K562 (cell line): Measurements from ENCODE around the gene INPPL1. TPM values are rescaled to one million over a fixed set of nuclear protein-coding genes. Genes with fewer than 3 reads are reported as not detected.

Experiments
- ATAC-seq: fragments of 200-7000 bp; cut with Tn5 transposase; 3 replicates; pipeline ENCODE4 v1.9.1; 2020; ENCODE audit warnings: moderate library complexity
- BruUV-seq: library from RNA; stranded (reverse); fragments of 400-500 nt; replicated peaks from 2 replicates; lab custom pipeline; 2021; lab: Mats Ljungman, UMichigan
- CTCF ChIA-PET: fragments of 300-600 bp; formaldehyde crosslinking; extraction: SDS; loops from one replicate; lab custom pipeline; 2021; ENCODE audit warnings: low intra/inter-chr PET ratio; lab: Yijun Ruan, JAX
- POLR2A ChIA-PET: fragments of 300-600, 350-650 bp; sonication (Branson Sonifier 250); formaldehyde crosslinking; extraction: SDS; loops from one replicate; lab custom pipeline; 2021; ENCODE audit warnings: antibody characterized with exemption, inconsistent platforms; lab: Yijun Ruan, JAX
- DNase-seq, 4 experiments: peaks; one replicate each; pipeline versions ENCODE4 v3.0.0 to v3.0.0-alpha.2; 2011 to 2018; ENCODE audit warnings: low spot score in 3 of 4, mixed read lengths in 3 of 4; ENCODE audit errors: extremely low read depth in 1 of 4
- FAIRE-seq: peaks from 2 replicates; lab custom pipeline; 2011; peaks lifted over from hg19 to GRCh38; lab: Jason Lieb, UNC
- H2AFZ ChIP-seq: 2 replicates; pipeline ENCODE4 v1.6.0; 2011; ENCODE audit warnings: low read depth, low read length, control low read depth, inconsistent platforms
- H3K27ac ChIP-seq: fragments of 200-600 bp; 3 replicates; pipeline ENCODE4 v1.8.0; 2011; ENCODE audit warnings: low read depth, mild to moderate bottlenecking, control low read depth, inconsistent platforms, low read length, moderate library complexity, mixed read lengths; ENCODE audit errors: extremely low read depth
- H3K27me3 ChIP-seq, 2 experiments: fragments of 300-600 bp in 1 of 2; 2 replicates in 1 of 2; 3 replicates in 1 of 2; pipeline versions ENCODE4 v1.6.0 to v1.8.0; 2011; ENCODE audit warnings: inconsistent platforms in 2 of 2, low read length in 2 of 2, mild to moderate bottlenecking in 1 of 2, mixed read lengths in 1 of 2, moderate library complexity in 1 of 2; ENCODE audit not compliant: control insufficient read depth in 2 of 2, insufficient read depth in 2 of 2
- H3K36me3 ChIP-seq: fragments of 300-600 bp; 3 replicates; pipeline ENCODE4 v1.8.0; 2011; ENCODE audit warnings: mild to moderate bottlenecking, low read length, inconsistent platforms; ENCODE audit not compliant: control insufficient read depth, insufficient read depth
- H3K4me1 ChIP-seq, 2 experiments: fragments of 200-600 bp in 1 of 2; replicated peaks in 1 of 2; 2 replicates in 1 of 2; 3 replicates in 1 of 2; pipeline versions ENCODE4 v1.5.1 to v1.8.0; 2011; ENCODE audit warnings: inconsistent platforms in 2 of 2, low read length in 2 of 2, mild to moderate bottlenecking in 1 of 2, mixed read lengths in 1 of 2, moderate library complexity in 1 of 2; ENCODE audit not compliant: control insufficient read depth in 2 of 2, insufficient read depth in 2 of 2
- H3K4me2 ChIP-seq: 2 replicates; pipeline ENCODE4 v1.6.1; 2011; ENCODE audit warnings: low read length, control low read depth, inconsistent platforms, mixed read lengths; ENCODE audit not compliant: insufficient read depth
- H3K4me3 ChIP-seq: fragments of 200-600 bp; sonication (generic), shearing (Covaris generic); 2 replicates; pipeline ENCODE4 v1.5.1; 2016; ENCODE audit warnings: control low read depth, inconsistent platforms
- H3K79me2 ChIP-seq: fragments of 200-600 bp; 3 replicates; pipeline ENCODE4 v1.8.0; 2011; ENCODE audit warnings: low read length, inconsistent platforms; ENCODE audit not compliant: control insufficient read depth, insufficient read depth
- H3K9ac ChIP-seq, 2 experiments: 2 replicates each; pipeline versions ENCODE4 v1.6.0 to v1.6.1; 2011; ENCODE audit warnings: low read depth in 2 of 2, low read length in 2 of 2, control low read depth in 1 of 2, inconsistent platforms in 1 of 2, mild to moderate bottlenecking in 1 of 2, mixed read lengths in 1 of 2; ENCODE audit not compliant: insufficient read depth in 1 of 2
- H3K9me1 ChIP-seq: one replicate; pipeline ENCODE4 v1.6.0; 2011; ENCODE audit warnings: inconsistent platforms, mild to moderate bottlenecking, low read length, moderate library complexity; ENCODE audit not compliant: control insufficient read depth, insufficient read depth
- H3K9me3 ChIP-seq: replicated peaks from 2 replicates; pipeline ENCODE4 v1.5.1; 2011; ENCODE audit warnings: low read depth, low read length, inconsistent platforms; ENCODE audit not compliant: control insufficient read depth, insufficient read depth
- H4K20me1 ChIP-seq: replicated peaks from 2 replicates; pipeline ENCODE4 v1.6.1; 2011; ENCODE audit warnings: low read length, inconsistent platforms, mixed read lengths; ENCODE audit not compliant: control insufficient read depth, insufficient read depth
- ATF3 ChIP-seq, 2 experiments: fragments of 450-650 bp in 1 of 2; sonication (generic) in 1 of 2; formaldehyde crosslinking in 1 of 2; IDR thresholded peaks in 1 of 2; conservative IDR thresholded peaks in 1 of 2; 2 replicates each; pipeline versions ENCODE4 v1.6.1 to v1.8.1; 2016 to 2023; ENCODE audit warnings: mild to moderate bottlenecking in 2 of 2, moderate library complexity in 2 of 2, inconsistent platforms in 1 of 2, missing genetic modification reagents in 1 of 2
- CEBPG ChIP-seq, 3 experiments: fragments of 200-800 bp in 1 of 3; sonication (Bioruptor generic) in 1 of 3; sonication (generic) in 1 of 3; formaldehyde crosslinking in 1 of 3; IDR thresholded peaks in 2 of 3; conservative IDR thresholded peaks in 1 of 3; 2 replicates each; pipeline versions ENCODE4 v1.6.1 to v1.8.0; 2016 to 2022; ENCODE audit warnings: missing compliant biosample characterization in 2 of 3, missing genetic modification characterization in 2 of 3, mild to moderate bottlenecking in 1 of 3, missing genetic modification reagents in 1 of 3
- CHD4 ChIP-seq: fragments of 200-600 bp; sonication (generic); IDR thresholded peaks from 3 replicates; pipeline ENCODE4 v1.6.1; 2012; ENCODE audit warnings: low read depth, mild to moderate bottlenecking, mixed read lengths, low read length, inconsistent platforms; ENCODE audit not compliant: insufficient read depth, insufficient replicate concordance, poor library complexity, severe bottlenecking
- CREBBP ChIP-seq: IDR thresholded peaks from one replicate; pipeline ENCODE4 v1.6.1; 2012; ENCODE audit warnings: low read depth, mild to moderate bottlenecking, control low read depth, inconsistent platforms, low read length
- HLTF ChIP-seq: fragments of 450-650 bp; IDR thresholded peaks from 2 replicates; pipeline ENCODE4 v1.6.1; 2016
- HMGN3 ChIP-seq: IDR thresholded peaks from 2 replicates; pipeline ENCODE4 v1.6.1; 2011; ENCODE audit warnings: borderline replicate concordance, low read depth, mild to moderate bottlenecking, mixed read lengths, low read length; ENCODE audit not compliant: insufficient read length; ENCODE audit errors: extremely low read depth
- MXI1 ChIP-seq: IDR thresholded peaks from 2 replicates; pipeline ENCODE4 v1.6.1; 2011; ENCODE audit warnings: low read depth, mild to moderate bottlenecking, improper control_type of control experiment, low read length
- NCOR1 ChIP-seq: fragments of 450-650 bp; IDR thresholded peaks from 2 replicates; pipeline ENCODE4 v1.6.1; 2016; ENCODE audit warnings: mild to moderate bottlenecking, moderate library complexity
- RBM14 ChIP-seq: fragments of 200-400 bp; formaldehyde crosslinking; IDR thresholded peaks from 2 replicates; pipeline ENCODE4 v1.6.1; 2018; ENCODE audit warnings: low read depth, mild to moderate bottlenecking, low read length, moderate library complexity, borderline replicate concordance; ENCODE audit not compliant: insufficient read depth
- THRAP3 ChIP-seq: fragments of 450-650 bp; IDR thresholded peaks from 2 replicates; pipeline ENCODE4 v1.6.1; 2016; ENCODE audit warnings: mild to moderate bottlenecking, inconsistent platforms, borderline replicate concordance
- ZFP30 ChIP-seq: fragments of 250-450 bp; sonication (Bioruptor Pico); IDR thresholded peaks from 2 replicates; pipeline ENCODE4 v1.8.0; 2022; ENCODE audit warnings: moderate library complexity, mild to moderate bottlenecking, inconsistent platforms, borderline replicate concordance
- ZNF121 ChIP-seq: sonication (generic); formaldehyde crosslinking; conservative IDR thresholded peaks from 2 replicates; pipeline ENCODE4 v1.8.0; 2022; ENCODE audit warnings: missing genetic modification reagents
- ZNF217 ChIP-seq: sonication (generic); formaldehyde crosslinking; IDR thresholded peaks from 2 replicates; pipeline ENCODE4 v1.8.0; 2022; ENCODE audit warnings: mild to moderate bottlenecking, missing genetic modification reagents
- ZNF395 ChIP-seq: fragments of 200-800 bp; sonication (Bioruptor generic); IDR thresholded peaks from 2 replicates; pipeline ENCODE4 v1.6.1; 2017; ENCODE audit warnings: missing genetic modification characterization, missing compliant biosample characterization
- ZNF511 ChIP-seq: sonication (generic); formaldehyde crosslinking; IDR thresholded peaks from 2 replicates; pipeline ENCODE4 v1.8.0; 2022; ENCODE audit warnings: mild to moderate bottlenecking, missing genetic modification reagents
- WGBS: fragments of 100-300 bp; shearing (Covaris generic); methylation state at CpG from one replicate; pipeline ENCODE4 v1.1.6; 2016; ENCODE audit warnings: low coverage, mixed read lengths; ENCODE audit not compliant: insufficient coverage; ENCODE audit errors: missing lambda C conversion rate; 5-methylcytosine and 5-hydroxymethylcytosine counted together
- in situ Hi-C: fragments of 300-500 bp; cut with MboI; formaldehyde crosslinking; loops from 4 replicates; pipeline ENCODE4 v1.15.0; 2018; ENCODE audit warnings: inconsistent platforms, mixed read lengths
- intact Hi-C: fragments of 100-400 bp; cut with micrococcal nuclease; formaldehyde crosslinking; loops from 2 replicates; pipeline ENCODE4 v1.14.2; 2022
- polyA plus RNA-seq, 8 experiments: library from polyadenylated mRNA; depleted of rRNA in 4 of 8; stranded (reverse) in 5 of 8; unstranded in 3 of 8; fragments of >200 nt; fragmentation: Nextera tagmentation in 2 of 8; fragmentation: Illumina TruSeq in 1 of 8; extraction: Ambion mirVana in 2 of 8; extraction: Trizol in 1 of 8; gene quantifications; 2 replicates each; pipeline versions ENCODE4 v1.2.1 to v1.2.3, GENCODE V29; 2011 to 2014; ENCODE audit warnings: inconsistent platforms in 1 of 8, missing spikeins in 1 of 8
- total RNA-seq, 7 experiments: library from RNA; depleted of rRNA in 6 of 7; stranded (reverse); fragments of >200 nt in 6 of 7; fragmentation: Illumina TruSeq in 2 of 7; extraction: Trizol in 2 of 7; gene quantifications; 2 replicates each; pipeline versions ENCODE4 v1.2.1 to v1.2.3, GENCODE V29; 2011 to 2021; ENCODE audit warnings: low replicate concordance in 1 of 7

INPPL1 gene
- total and polyA plus RNA-seq, 9 of the 15 experiments (the other 6 are each of a cell fraction or from before 2014, with no cell fraction given), result 0.55 to 137 (median 61.6) TPM

- no peak overlapping the region for H3K4me2 ChIP-seq
- no peaks in the 10 kb centered on the region for H3K9me3 ChIP-seq
- H4K20me1 ChIP-seq, result no peaks in the 10 kb centered on the region
- H3K4me1 ChIP-seq, result peaks cover 0 to 25% of the 10 kb centered on the region in 2 experiments; a peak in 2 of 5 replicates
- ATAC-seq (no peak), FAIRE-seq (no peak), DNase-seq (no peak)
- POLR2A ChIA-PET, result interaction anchor here (2.8 kb wide), 1 partner anchor 12 kb away, joined by 9 read pairs; no protein-coding TSS in a partner anchor
- no peaks in the 10 kb centered on the region for H3K9me1 ChIP-seq
- TF ChIP-seq RBM14, result no peak
- TF ChIP-seq ZNF217, result no peak
- no peak for TF ChIP-seq THRAP3
- TF ChIP-seq CEBPG (CRISPR knock-in tag; IDR thresholded peaks at IDR 0.05), result no peak
- TF ChIP-seq CEBPG (tag; conservative IDR thresholded peaks at IDR 0.05 in 1 of 2, IDR thresholded peaks at IDR 0.05 in 1 of 2), result no peak
- TF ChIP-seq CREBBP, result no peak
- no peak for TF ChIP-seq NCOR1
- no peak for TF ChIP-seq ZFP30 (CRISPR knock-in tag)
- no peak for TF ChIP-seq ZNF511 (CRISPR knock-in tag)
- no peak for TF ChIP-seq CHD4
- no peak for TF ChIP-seq HLTF
- TF ChIP-seq ATF3 (IDR thresholded peaks at IDR 0.05), result no peak
- no peak for TF ChIP-seq ATF3 (CRISPR knock-in tag; conservative IDR thresholded peaks at IDR 0.05)
- TF ChIP-seq HMGN3, result no peak
- no peak for TF ChIP-seq ZNF121 (CRISPR knock-in tag)
- TF ChIP-seq MXI1, result no peak
- no peak for TF ChIP-seq ZNF395 (CRISPR knock-in tag)
- H3K36me3 ChIP-seq, result peaks cover 97% of the 10 kb centered on the region
- CTCF ChIA-PET, result no interaction called here
- WGBS, result 77% methylated on average over 7 of the region's 8 CpGs
- no peak overlapping the region for H2AFZ ChIP-seq
- in situ Hi-C loops, result no loop called here
- no peaks in the 10 kb centered on the region for H3K27me3 ChIP-seq
- BruUV-seq, result no TSS peak
- H3K27ac ChIP-seq, result no peak overlapping the region
- no peak overlapping the region for H3K9ac ChIP-seq
- no peaks in the 10 kb centered on the region for H3K79me2 ChIP-seq
- intact Hi-C loops, result no loop called here
- no peak overlapping the region for H3K4me3 ChIP-seq
These were observed 9.4 kb downstream of the INPPL1 start for GRCh38 chr11:72233773-72234513.
